LNCAP (cell line): ENCODE results near the gene PXK.
A peak's percentile ranks its signal among the peaks of the same experiment; 100 is the strongest.

Experiments used
- TF ChIP-seq, protein P1 (sequence below): fragments of 450-650 bp; IDR thresholded peaks from 2 replicates; pipeline ENCODE4 v1.5.1; 2017; ENCODE audit warnings: mild to moderate bottlenecking

PXK gene

DNA sequence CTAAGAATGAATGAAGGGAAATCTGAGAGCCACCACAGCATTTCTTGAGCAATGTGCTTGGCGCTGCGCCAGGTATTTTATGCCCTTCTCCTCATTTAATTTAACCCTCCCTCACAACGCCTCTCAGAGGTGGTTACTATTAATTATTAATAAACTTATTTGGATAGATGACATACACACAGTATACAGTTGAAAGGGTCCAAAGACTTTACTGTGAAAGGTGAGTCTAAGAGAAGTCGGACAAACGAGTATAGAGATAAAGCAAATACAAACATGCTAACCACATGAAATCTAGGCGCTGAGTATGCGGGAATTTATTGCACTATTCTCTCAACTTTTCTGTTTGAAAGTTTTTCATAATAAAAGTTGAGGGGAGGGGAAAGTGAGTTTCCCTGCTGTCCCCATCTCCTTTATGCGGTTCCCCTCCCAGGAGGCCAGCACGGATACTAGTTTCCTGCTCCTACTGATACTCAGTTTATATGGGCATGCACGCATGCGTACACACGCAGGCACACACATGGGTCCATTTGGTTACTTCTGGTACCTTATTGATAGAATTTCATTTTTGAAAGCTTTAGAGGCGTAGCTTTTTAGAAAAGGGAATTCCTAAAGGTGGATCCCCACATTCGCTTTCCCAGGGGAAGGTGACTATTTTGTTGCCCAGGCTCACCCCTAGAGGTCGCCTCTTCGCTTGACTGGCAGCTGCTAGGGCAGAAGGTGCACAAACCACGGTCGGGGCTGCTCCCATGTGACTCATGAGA, 130.7 kb downstream of the PXK start:
- TF ChIP-seq, protein P1, sequence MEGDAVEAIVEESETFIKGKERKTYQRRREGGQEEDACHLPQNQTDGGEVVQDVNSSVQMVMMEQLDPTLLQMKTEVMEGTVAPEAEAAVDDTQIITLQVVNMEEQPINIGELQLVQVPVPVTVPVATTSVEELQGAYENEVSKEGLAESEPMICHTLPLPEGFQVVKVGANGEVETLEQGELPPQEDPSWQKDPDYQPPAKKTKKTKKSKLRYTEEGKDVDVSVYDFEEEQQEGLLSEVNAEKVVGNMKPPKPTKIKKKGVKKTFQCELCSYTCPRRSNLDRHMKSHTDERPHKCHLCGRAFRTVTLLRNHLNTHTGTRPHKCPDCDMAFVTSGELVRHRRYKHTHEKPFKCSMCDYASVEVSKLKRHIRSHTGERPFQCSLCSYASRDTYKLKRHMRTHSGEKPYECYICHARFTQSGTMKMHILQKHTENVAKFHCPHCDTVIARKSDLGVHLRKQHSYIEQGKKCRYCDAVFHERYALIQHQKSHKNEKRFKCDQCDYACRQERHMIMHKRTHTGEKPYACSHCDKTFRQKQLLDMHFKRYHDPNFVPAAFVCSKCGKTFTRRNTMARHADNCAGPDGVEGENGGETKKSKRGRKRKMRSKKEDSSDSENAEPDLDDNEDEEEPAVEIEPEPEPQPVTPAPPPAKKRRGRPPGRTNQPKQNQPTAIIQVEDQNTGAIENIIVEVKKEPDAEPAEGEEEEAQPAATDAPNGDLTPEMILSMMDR, result peak; percentile 97

DNA sequence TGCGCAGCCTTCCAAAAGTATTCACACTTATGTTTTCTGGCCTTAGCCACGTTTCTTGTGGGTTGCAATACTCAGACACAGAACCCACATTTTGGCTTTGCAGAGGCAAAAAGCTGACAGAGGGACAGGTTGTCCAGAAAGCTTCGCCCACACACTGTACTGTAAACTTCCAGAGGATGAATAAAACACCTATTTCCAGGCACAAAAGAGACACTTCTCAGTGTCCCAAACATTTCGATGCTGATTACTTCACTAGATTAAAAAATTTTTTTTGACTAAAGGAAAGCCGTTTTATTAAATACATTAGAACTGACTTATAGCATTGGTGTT, 131.2 kb downstream of the PXK start:
- TF ChIP-seq, protein P1, result 0 out of 2 replicates have a peak, but pooled peaks have one; percentile 1

DNA sequence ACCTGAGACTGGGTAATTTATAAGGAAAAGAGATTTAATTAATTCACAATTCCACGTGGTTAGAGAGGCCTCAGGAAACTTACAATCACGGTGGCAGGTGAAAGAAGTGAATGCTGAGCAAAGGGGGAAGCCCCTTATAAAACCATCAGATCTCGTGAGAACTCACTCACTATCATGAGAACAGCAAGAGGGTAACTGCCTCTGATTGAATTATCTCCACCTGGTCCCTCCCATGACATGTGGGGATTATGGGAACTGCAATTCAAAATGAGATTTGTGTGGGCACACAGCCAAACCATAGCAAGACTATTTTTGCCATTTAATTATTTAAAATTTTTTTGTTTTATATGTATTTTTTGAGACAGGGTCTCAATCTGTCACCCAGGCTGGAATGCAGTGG, 132.2 kb downstream of the PXK start:
- TF ChIP-seq, protein P1, result no peak

DNA sequence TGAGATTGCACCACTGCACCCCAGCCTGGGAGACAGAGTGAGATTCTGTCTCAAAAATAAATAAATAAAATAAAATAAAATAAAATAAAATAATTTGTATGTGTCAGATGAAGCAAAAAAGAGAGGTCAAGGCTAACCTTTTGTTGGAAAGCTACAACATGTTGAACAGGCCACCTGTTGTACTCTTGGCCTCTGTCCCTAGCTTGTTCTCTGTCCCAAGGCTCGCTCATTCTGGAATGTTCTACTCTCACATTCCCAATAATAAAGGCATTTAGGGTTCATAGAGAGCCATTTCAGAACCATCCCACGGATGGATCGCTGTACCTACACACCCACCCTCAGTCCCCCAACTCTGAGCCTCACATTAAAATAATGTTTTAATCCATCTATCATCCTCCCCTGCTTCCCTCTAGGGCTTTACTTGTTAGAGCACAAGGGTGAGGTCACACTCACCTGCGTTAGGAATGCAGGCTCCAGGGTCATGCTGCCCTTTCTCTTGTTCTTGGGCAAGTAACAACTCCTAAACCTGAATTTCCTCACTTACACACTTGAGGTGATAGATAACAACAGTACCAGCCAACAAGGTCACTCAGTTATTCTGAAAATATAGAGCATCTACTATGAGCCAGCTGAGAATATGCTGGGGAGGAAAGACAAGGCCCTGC, 134.3 kb downstream of the PXK start:
- TF ChIP-seq, protein P1, result no peak

DNA sequence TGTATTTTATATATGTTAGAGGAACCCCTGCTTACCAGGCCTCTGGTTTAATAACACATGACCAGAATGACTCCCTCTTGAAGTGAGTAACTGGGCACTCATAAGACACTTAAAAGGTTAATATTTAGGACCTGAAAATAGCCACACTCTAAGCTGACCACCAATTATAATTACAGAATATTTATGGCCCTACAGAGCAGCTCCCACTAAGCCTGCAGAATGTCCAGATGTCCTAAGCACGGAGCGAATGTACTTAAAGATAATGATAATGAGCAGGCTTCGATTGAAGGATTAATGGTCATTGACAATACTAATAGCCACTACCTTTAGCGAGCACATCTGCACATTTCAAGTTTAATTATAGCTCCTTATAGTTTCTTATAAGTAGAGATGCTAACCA, 136.4 kb downstream of the PXK start:
- TF ChIP-seq, protein P1, result no peak

DNA sequence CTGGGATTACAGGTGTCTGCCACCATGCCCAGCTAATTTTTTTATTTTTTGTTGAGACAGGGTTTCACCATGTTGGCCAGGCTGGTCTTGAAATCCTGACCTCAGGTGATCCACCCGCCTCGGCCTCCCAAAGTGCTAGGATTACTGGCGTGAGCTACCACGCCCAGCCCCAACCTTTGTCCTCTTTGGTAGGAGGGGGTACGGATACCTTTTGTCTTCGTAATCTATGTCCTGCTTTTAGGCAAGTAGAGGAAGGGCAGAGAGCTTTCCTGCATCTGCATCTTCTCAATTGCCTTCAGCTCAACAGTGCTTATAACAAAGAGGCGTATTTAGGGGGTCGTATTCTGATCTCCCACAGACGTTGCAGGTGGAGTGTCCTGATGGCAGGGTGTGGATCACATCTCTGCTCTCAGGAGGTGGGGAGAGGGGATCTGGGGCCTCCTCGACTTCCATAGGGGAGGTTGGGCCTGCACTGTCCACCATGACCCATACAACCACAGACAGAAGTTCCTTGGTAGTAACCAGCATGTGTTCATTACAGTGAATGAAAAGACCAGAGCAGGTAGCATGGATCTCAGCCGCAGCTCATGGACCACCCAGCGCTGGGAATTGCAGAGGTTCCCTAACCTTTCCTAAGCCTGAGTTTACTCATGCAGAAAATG, 137.8 kb downstream of the PXK start:
- TF ChIP-seq, protein P1, result no peak

DNA sequence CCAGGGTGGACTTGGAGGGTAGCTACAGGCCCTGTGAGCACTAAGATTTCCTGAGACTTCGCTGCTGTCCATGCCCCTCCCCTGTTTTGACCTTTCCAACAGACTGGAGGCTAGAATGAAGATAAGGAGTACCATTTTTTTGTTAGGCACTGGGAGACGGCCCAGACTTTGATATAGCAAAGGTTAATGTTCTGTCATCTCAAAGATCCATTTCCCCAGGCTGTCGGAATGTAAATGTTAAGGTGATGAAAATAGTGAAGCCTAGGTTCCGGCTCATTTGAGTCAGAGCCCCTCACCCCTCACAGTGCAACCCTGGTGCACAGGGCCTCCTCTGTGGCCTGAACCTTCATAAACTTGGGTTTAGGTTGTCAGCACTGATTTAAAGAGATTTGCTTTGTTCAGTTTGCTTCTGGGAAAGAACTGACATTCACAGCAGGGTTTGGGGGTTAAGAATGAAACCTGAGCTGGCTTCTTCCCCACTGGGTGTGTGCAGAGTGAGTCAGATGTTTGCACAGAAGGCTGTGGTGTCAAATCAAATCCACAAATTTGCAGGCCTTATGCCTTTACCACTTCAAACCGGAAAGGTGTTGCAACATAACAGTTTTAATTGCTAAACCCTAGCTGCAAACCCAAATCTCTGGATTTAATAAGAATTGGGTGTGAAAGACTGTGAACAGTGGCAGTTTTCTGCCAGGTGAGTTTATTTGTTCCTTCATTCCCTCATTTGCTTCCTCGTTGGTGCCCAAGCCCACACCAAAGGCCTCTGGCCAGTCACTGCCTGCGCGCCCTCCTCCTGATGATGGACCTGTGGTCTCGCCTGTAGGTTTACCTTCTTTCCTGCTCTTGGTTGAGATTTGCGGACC, 138.6 kb downstream of the PXK start:
- TF ChIP-seq, protein P1, result no peak
